ENCODE measurements around the gene CDH13.

Gene CDH13

GRCh38 chr16:82992786-82993185 lies 366.0 kb downstream of the CDH13 start:
- H3K9me3 ChIP-seq (ENCODE audit: control insufficient read depth, low read length) = peaks cover 6% of the 10 kb centered on the region
- H3K36me3 ChIP-seq (ENCODE audit: control insufficient read depth, insufficient read depth, low read length) = no peaks in the 10 kb centered on the region
- H3K4me3 ChIP-seq (ENCODE audit: extremely low read depth, insufficient read depth, low read length, poor library complexity, severe bottlenecking) = no peak overlapping the region
- no peak overlapping the region for H3K27ac ChIP-seq (ENCODE audit: low read depth, low read length, severe bottlenecking)
- WGBS, 2 experiments (ENCODE audit: insufficient coverage in 2 of 2) = 60 to 91% methylated on average over 1 to 2 of the region's 3 CpGs
- H3K4me1 ChIP-seq (ENCODE audit: control insufficient read depth, insufficient read depth, low read length, poor library complexity, severe bottlenecking) = peaks cover 27% of the 10 kb centered on the region

DNA sequence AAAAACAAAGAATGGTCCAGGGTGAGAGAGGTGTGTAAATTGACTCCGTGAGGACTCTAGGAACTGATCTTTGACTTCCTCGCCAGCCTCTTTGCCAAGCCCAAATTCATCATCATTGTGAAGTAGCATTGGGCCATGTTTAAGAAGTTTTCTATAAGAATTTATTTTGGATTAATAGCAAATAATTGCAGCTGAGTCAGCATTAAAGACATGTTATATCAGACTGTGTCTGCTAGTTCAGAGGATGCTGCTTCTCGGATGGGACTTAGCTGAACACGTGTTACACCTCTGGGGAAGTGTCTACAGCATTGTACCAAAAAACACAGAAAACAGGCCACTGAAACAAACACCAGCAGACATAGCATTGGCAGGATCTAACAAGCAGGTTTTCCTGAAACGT lies 366.6 kb downstream of the CDH13 start:
- 92 to 100% methylated on average over 2 to 3 of the region's 5 CpGs for WGBS, 2 experiments (ENCODE audit: insufficient coverage in 2 of 2)
- no peak overlapping the region for H3K4me3 ChIP-seq (ENCODE audit: extremely low read depth, insufficient read depth, low read length, poor library complexity, severe bottlenecking)
- no peaks in the 10 kb centered on the region for H3K36me3 ChIP-seq (ENCODE audit: control insufficient read depth, insufficient read depth, low read length)
- peaks cover 6% of the 10 kb centered on the region for H3K9me3 ChIP-seq (ENCODE audit: control insufficient read depth, low read length)
- no peak overlapping the region for H3K27ac ChIP-seq (ENCODE audit: low read depth, low read length, severe bottlenecking)
- H3K4me1 ChIP-seq (ENCODE audit: control insufficient read depth, insufficient read depth, low read length, poor library complexity, severe bottlenecking) = peaks cover 25% of the 10 kb centered on the region

DNA sequence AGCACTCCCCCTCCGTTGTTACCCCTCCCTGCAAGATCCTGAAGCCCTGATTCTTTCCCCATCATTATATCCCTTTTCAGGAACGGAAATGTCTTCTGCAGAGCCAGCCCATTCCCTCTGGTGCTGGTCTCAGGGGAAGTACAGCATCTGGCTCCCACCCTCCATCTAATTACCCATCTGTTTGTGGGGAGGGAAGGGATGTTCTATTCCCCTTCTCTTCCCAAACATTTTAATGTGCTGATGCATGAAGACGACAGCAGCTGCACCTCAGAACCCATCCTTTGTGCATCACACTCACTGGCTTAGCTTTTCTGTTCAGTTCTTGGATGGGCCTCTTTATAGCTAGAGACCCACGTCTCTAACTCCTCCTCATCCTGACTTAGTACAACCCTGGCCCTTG lies 367.2 kb downstream of the CDH13 start:
- no peak overlapping the region for H3K27ac ChIP-seq (ENCODE audit: low read depth, low read length, severe bottlenecking)
- WGBS, 2 experiments (ENCODE audit: insufficient coverage in 2 of 2) = 84 to 88% methylated on average over 2 to 4 of the region's 4 CpGs
- no peaks in the 10 kb centered on the region for H3K36me3 ChIP-seq (ENCODE audit: control insufficient read depth, insufficient read depth, low read length)
- H3K4me1 ChIP-seq (ENCODE audit: control insufficient read depth, insufficient read depth, low read length, poor library complexity, severe bottlenecking) = peaks cover 25% of the 10 kb centered on the region
- H3K4me3 ChIP-seq (ENCODE audit: extremely low read depth, insufficient read depth, low read length, poor library complexity, severe bottlenecking) = no peak overlapping the region
- H3K9me3 ChIP-seq (ENCODE audit: control insufficient read depth, low read length) = peaks cover 6% of the 10 kb centered on the region

- Histone ChIP-seq H3K9me3 (ENCODE audit: control insufficient read depth, low read length) (peaks cover 6% of the 10 kb centered on the region), H3K36me3 (ENCODE audit: control insufficient read depth, insufficient read depth, low read length) (no peaks in the 10 kb centered on the region), H3K4me3 (ENCODE audit: extremely low read depth, insufficient read depth, low read length, poor library complexity, severe bottlenecking) (no peak overlapping the region), H3K27ac (ENCODE audit: low read depth, low read length, severe bottlenecking) (peak overlapping the region; percentile 69), H3K4me1 (ENCODE audit: control insufficient read depth, insufficient read depth, low read length, poor library complexity, severe bottlenecking) (peaks cover 17% of the 10 kb centered on the region)
- WGBS, 2 experiments (ENCODE audit: insufficient coverage in 2 of 2) = 100% methylated on average over 2 of the region's 9 CpGs; no CpG with 5 or more reads in 1 of the 2 experiments
Observed at GRCh38 chr16:82995286-82995923, 368.6 kb downstream of the CDH13 start.

DNA sequence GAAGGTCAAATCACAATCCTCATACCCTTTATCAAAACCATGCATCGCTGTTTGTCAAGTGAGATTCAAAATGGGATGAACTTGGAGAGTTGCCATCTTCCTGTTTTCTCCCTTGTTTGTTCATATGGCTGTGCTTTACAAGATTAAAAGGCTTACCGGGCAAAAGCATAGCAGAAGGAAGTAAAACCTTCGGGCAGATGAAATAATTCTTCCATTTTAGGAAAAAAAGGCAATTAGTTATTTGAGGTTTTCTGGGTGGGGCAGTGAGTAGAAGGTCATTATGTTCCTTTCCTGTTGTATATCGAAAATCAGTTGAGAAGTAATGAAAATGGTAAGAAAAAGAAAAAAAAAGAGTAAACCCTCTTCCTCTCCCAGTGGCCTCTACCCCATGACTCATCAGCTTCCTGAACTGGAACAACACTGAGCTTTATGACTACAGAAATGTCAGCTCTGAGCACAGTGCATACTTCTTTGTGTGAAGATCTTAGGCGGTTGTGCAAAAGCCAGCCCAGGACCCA lies 369.2 kb downstream of the CDH13 start:
- Histone ChIP-seq H3K9me3 (ENCODE audit: control insufficient read depth, low read length) (peaks cover 6% of the 10 kb centered on the region), H3K36me3 (ENCODE audit: control insufficient read depth, insufficient read depth, low read length) (no peaks in the 10 kb centered on the region), H3K4me1 (ENCODE audit: control insufficient read depth, insufficient read depth, low read length, poor library complexity, severe bottlenecking) (peaks cover 17% of the 10 kb centered on the region), H3K4me3 (ENCODE audit: extremely low read depth, insufficient read depth, low read length, poor library complexity, severe bottlenecking) (no peak overlapping the region), H3K27ac (ENCODE audit: low read depth, low read length, severe bottlenecking) (peak overlapping the region; percentile 69)
- 88 to 90% methylated on average over 2 of the region's 5 CpGs for WGBS, 2 experiments (ENCODE audit: insufficient coverage in 2 of 2)

GRCh38 chr16:82996814-82997213 lies 370.0 kb downstream of the CDH13 start:
- 94 to 97% methylated on average over 4 of the region's 4 CpGs for WGBS, 2 experiments (ENCODE audit: insufficient coverage in 2 of 2)
- H3K36me3 ChIP-seq (ENCODE audit: control insufficient read depth, insufficient read depth, low read length) = no peaks in the 10 kb centered on the region
- peaks cover 17% of the 10 kb centered on the region for H3K4me1 ChIP-seq (ENCODE audit: control insufficient read depth, insufficient read depth, low read length, poor library complexity, severe bottlenecking)
- peaks cover 6% of the 10 kb centered on the region for H3K9me3 ChIP-seq (ENCODE audit: control insufficient read depth, low read length)
- H3K27ac ChIP-seq (ENCODE audit: low read depth, low read length, severe bottlenecking) = no peak overlapping the region
- no peak overlapping the region for H3K4me3 ChIP-seq (ENCODE audit: extremely low read depth, insufficient read depth, low read length, poor library complexity, severe bottlenecking)

- Histone ChIP-seq H3K9me3 (ENCODE audit: control insufficient read depth, low read length) (peaks cover 6% of the 10 kb centered on the region), H3K36me3 (ENCODE audit: control insufficient read depth, insufficient read depth, low read length) (no peaks in the 10 kb centered on the region), H3K4me3 (ENCODE audit: extremely low read depth, insufficient read depth, low read length, poor library complexity, severe bottlenecking) (no peak overlapping the region), H3K4me1 (ENCODE audit: control insufficient read depth, insufficient read depth, low read length, poor library complexity, severe bottlenecking) (peaks cover 25% of the 10 kb centered on the region), H3K27ac (ENCODE audit: low read depth, low read length, severe bottlenecking) (no peak overlapping the region)
- 92 to 100% methylated on average over 1 to 4 of the region's 6 CpGs for WGBS, 2 experiments (ENCODE audit: insufficient coverage in 2 of 2)
Observed at GRCh38 chr16:82999711-83000110, 372.9 kb downstream of the CDH13 start.

DNA sequence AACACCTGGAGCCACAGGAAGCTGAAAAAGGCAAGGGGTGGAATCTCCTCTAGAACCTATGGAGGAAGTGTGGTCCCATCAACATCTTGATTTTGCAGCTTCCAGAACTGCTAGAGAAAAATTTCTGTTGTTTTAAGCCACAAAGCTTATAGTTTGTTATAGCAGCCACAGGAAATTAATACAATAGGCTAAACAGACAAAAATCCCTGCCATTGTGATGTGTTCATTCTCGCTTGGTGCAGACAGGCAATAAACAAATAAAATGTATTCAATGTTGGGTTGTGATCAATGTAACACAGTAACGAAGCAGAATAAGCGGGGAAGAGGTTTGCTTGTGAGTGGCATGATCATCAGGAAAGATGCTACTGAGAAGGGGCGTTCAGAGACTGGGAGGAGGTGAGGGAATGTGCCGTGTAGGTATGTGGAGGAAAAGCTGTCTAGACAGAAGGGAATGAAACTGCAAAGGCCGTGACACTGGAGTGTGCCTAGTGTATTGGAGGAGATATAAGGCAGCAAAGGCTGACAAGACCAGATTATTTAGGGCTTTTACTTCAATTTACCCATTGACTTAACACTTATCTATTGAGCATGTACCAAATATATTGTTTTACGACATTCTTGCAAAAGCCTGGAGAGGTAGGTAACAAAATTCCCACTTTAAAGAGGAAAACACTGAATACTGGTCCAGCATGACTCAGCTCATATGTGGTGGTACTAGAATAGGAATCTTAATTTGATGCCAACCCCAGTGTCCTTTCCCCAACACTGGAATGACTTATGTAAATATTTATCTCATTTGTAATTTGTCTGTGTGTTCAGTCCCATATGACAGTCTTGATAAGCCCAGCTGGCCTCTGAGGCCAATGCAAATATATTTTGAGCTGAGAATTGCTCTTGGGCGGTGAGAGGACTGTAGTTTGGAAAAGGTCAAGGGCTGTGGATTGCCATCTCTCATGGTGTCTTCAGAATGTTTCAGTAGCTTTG lies 375.9 kb downstream of the CDH13 start:
- WGBS, 2 experiments (ENCODE audit: insufficient coverage in 2 of 2) = 87 to 100% methylated on average over 6 to 7 of the region's 8 CpGs
- no peak overlapping the region for H3K4me3 ChIP-seq (ENCODE audit: extremely low read depth, insufficient read depth, low read length, poor library complexity, severe bottlenecking)

DNA sequence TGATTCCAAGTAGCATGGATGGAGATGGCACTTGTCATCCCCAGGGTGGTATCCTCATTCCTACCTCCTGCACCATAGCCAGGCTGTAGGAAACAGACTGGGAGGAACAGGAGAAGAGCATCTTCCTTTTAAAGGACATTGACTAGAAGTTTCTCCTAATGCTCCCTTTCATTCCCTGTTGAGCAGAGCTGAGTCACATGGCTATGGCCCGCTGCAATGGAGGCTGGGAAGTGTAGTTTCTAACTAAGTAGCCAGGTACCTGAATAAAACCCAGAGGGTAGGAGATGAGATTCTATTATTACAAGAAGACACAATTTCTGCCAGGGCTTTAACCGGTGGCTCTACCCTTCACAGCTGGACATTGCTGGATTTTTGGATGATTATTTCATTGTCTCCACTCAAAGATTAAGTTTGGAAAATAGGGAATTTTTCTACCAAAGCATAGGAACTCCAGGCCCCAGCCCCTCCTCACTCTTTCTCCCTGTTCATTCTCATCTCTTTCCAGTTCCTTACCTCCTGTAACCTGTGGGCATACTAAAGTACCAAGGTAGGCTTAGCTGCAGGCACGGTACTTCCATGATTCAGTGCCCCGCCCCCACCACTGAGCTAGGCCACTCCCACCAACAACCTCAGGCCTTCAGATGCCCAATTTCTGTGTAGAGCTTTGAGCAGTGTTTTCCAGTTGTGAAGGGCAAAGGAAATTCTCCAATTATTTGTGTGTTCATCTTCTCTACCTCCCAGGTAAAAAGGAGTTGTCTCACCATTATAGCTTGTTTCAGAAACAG lies 378.3 kb downstream of the CDH13 start:
- H3K36me3 ChIP-seq (ENCODE audit: control insufficient read depth, insufficient read depth, low read length) = no peaks in the 10 kb centered on the region
- no peaks in the 10 kb centered on the region for H3K9me3 ChIP-seq (ENCODE audit: control insufficient read depth, low read length)
- no peak overlapping the region for H3K27ac ChIP-seq (ENCODE audit: low read depth, low read length, severe bottlenecking)
- H3K4me3 ChIP-seq (ENCODE audit: extremely low read depth, insufficient read depth, low read length, poor library complexity, severe bottlenecking) = no peak overlapping the region
- H3K4me1 ChIP-seq (ENCODE audit: control insufficient read depth, insufficient read depth, low read length, poor library complexity, severe bottlenecking) = peaks cover 8% of the 10 kb centered on the region
- WGBS, 2 experiments (ENCODE audit: insufficient coverage in 2 of 2) = no CpG with 5 or more reads among the region's 4 CpGs

More for the DNA sequence above, 375.9 kb downstream of the CDH13 start:
- Histone ChIP-seq H3K36me3 (ENCODE audit: control insufficient read depth, insufficient read depth, low read length) (no peaks in the 10 kb centered on the region), H3K4me1 (ENCODE audit: control insufficient read depth, insufficient read depth, low read length, poor library complexity, severe bottlenecking) (peaks cover 8% of the 10 kb centered on the region), H3K27ac (ENCODE audit: low read depth, low read length, severe bottlenecking) (no peak overlapping the region), H3K9me3 (ENCODE audit: control insufficient read depth, low read length) (no peaks in the 10 kb centered on the region)

- H3K4me3 ChIP-seq (ENCODE audit: extremely low read depth, insufficient read depth, low read length, poor library complexity, severe bottlenecking) = no peak overlapping the region
- no peaks in the 10 kb centered on the region for H3K36me3 ChIP-seq (ENCODE audit: control insufficient read depth, insufficient read depth, low read length)
- H3K27ac ChIP-seq (ENCODE audit: low read depth, low read length, severe bottlenecking) = no peak overlapping the region
- H3K4me1 ChIP-seq (ENCODE audit: control insufficient read depth, insufficient read depth, low read length, poor library complexity, severe bottlenecking) = peaks cover 8% of the 10 kb centered on the region
- 75 to 88% methylated on average over 1 of the region's 1 CpG for WGBS, 2 experiments (ENCODE audit: insufficient coverage in 2 of 2)
- no peaks in the 10 kb centered on the region for H3K9me3 ChIP-seq (ENCODE audit: control insufficient read depth, low read length)
Observed at GRCh38 chr16:83005653-83006160, 378.9 kb downstream of the CDH13 start.
